ENCODE measurements around the gene ABTB2. TPM values are rescaled to one million over a fixed set of nuclear protein-coding genes. Genes with fewer than 3 reads are reported as not detected.
A peak's percentile ranks its signal among the peaks of the same experiment; 100 is the strongest.

Gene ABTB2
- polyA plus RNA-seq, 1 donor = 1.3 TPM

GRCh38 chr11:34266090-34266912 is 91.5 kb downstream of the ABTB2 start:
- Histone ChIP-seq H3K9me3 (ENCODE audit: control insufficient read depth, low read depth, low read length) (no peaks in the 10 kb centered on the region), H3K4me3 (ENCODE audit: low read length) (no peak overlapping the region), H3K27me3 (ENCODE audit: control insufficient read depth, insufficient read depth, low read length) (no peaks in the 10 kb centered on the region), H3K36me3 (ENCODE audit: control insufficient read depth, insufficient read depth, low read length) (no peaks in the 10 kb centered on the region), H3K27ac (ENCODE audit: low read length) (no peak overlapping the region), H3K4me1 (ENCODE audit: control insufficient read depth, insufficient read depth, low read length) (no peaks in the 10 kb centered on the region)
- 100% methylated on average over 1 of the region's 11 CpGs for WGBS (ENCODE audit: insufficient coverage, low lambda C conversion rate)
- peak in 1 of 2 donors; percentile 20 for DNase-seq

GRCh38 chr11:34264303-34265110 is 93.3 kb downstream of the ABTB2 start:
- H3K27ac ChIP-seq (ENCODE audit: low read length) = no peak overlapping the region

GRCh38 chr11:34263441-34264091 is 94.2 kb downstream of the ABTB2 start:
- Histone ChIP-seq H3K27me3 (ENCODE audit: control insufficient read depth, insufficient read depth, low read length) (no peaks in the 10 kb centered on the region), H3K36me3 (ENCODE audit: control insufficient read depth, insufficient read depth, low read length) (no peaks in the 10 kb centered on the region), H3K4me1 (ENCODE audit: control insufficient read depth, insufficient read depth, low read length) (no peaks in the 10 kb centered on the region), H3K27ac (ENCODE audit: low read length) (no peak overlapping the region), H3K9me3 (ENCODE audit: control insufficient read depth, low read depth, low read length) (no peaks in the 10 kb centered on the region), H3K4me3 (ENCODE audit: low read length) (no peak overlapping the region)
- no CpG with 5 or more reads among the region's 7 CpGs for whole genome bisulfite sequencing (ENCODE audit: insufficient coverage, low lambda C conversion rate)
- DNase-seq = peak in 1 of 2 donors; percentile 38

More at GRCh38 chr11:34264303-34265110, 93.3 kb downstream of the ABTB2 start:
- no peaks in the 10 kb centered on the region for H3K27me3 ChIP-seq (ENCODE audit: control insufficient read depth, insufficient read depth, low read length)
- H3K4me1 ChIP-seq (ENCODE audit: control insufficient read depth, insufficient read depth, low read length) = no peaks in the 10 kb centered on the region
- no peaks in the 10 kb centered on the region for H3K36me3 ChIP-seq (ENCODE audit: control insufficient read depth, insufficient read depth, low read length)
- DNase-seq = no peak
- no CpG with 5 or more reads among the region's 11 CpGs for WGBS (ENCODE audit: insufficient coverage, low lambda C conversion rate)
- no peaks in the 10 kb centered on the region for H3K9me3 ChIP-seq (ENCODE audit: control insufficient read depth, low read depth, low read length)
- H3K4me3 ChIP-seq (ENCODE audit: low read length) = no peak overlapping the region

- no peak for DNase-seq
- no CpG with 5 or more reads among the region's 8 CpGs for WGBS (ENCODE audit: insufficient coverage, low lambda C conversion rate)
- Histone ChIP-seq H3K36me3 (ENCODE audit: control insufficient read depth, insufficient read depth, low read length) (no peaks in the 10 kb centered on the region), H3K4me3 (ENCODE audit: low read length) (no peak overlapping the region), H3K9me3 (ENCODE audit: control insufficient read depth, low read depth, low read length) (no peaks in the 10 kb centered on the region), H3K27me3 (ENCODE audit: control insufficient read depth, insufficient read depth, low read length) (no peaks in the 10 kb centered on the region), H3K27ac (ENCODE audit: low read length) (no peak overlapping the region), H3K4me1 (ENCODE audit: control insufficient read depth, insufficient read depth, low read length) (no peaks in the 10 kb centered on the region)
Observed at GRCh38 chr11:34262531-34263081, 95.2 kb downstream of the ABTB2 start.

GRCh38 chr11:34261820-34262219 is 96.0 kb downstream of the ABTB2 start:
- Histone ChIP-seq H3K4me3 (ENCODE audit: low read length) (no peak overlapping the region), H3K36me3 (ENCODE audit: control insufficient read depth, insufficient read depth, low read length) (no peaks in the 10 kb centered on the region), H3K4me1 (ENCODE audit: control insufficient read depth, insufficient read depth, low read length) (no peaks in the 10 kb centered on the region), H3K9me3 (ENCODE audit: control insufficient read depth, low read depth, low read length) (no peaks in the 10 kb centered on the region), H3K27me3 (ENCODE audit: control insufficient read depth, insufficient read depth, low read length) (no peaks in the 10 kb centered on the region), H3K27ac (ENCODE audit: low read length) (no peak overlapping the region)
- no CpG with 5 or more reads among the region's 1 CpG for WGBS (ENCODE audit: insufficient coverage, low lambda C conversion rate)
- DNase-seq = no peak

- Histone ChIP-seq H3K27ac (ENCODE audit: low read length) (no peak overlapping the region), H3K36me3 (ENCODE audit: control insufficient read depth, insufficient read depth, low read length) (no peaks in the 10 kb centered on the region), H3K27me3 (ENCODE audit: control insufficient read depth, insufficient read depth, low read length) (no peaks in the 10 kb centered on the region), H3K9me3 (ENCODE audit: control insufficient read depth, low read depth, low read length) (no peaks in the 10 kb centered on the region), H3K4me3 (ENCODE audit: low read length) (no peak overlapping the region), H3K4me1 (ENCODE audit: control insufficient read depth, insufficient read depth, low read length) (no peaks in the 10 kb centered on the region)
- 100% methylated on average over 1 of the region's 2 CpGs for WGBS (ENCODE audit: insufficient coverage, low lambda C conversion rate)
- DNase-seq = no peak
Observed at GRCh38 chr11:34261095-34261494, 96.7 kb downstream of the ABTB2 start.

GRCh38 chr11:34260072-34260575 is 97.7 kb downstream of the ABTB2 start:
- no peaks in the 10 kb centered on the region for H3K9me3 ChIP-seq (ENCODE audit: control insufficient read depth, low read depth, low read length)
- no peak for DNase-seq
- no peaks in the 10 kb centered on the region for H3K36me3 ChIP-seq (ENCODE audit: control insufficient read depth, insufficient read depth, low read length)
- no peak overlapping the region for H3K4me3 ChIP-seq (ENCODE audit: low read length)
- 90% methylated on average over 2 of the region's 10 CpGs for WGBS (ENCODE audit: insufficient coverage, low lambda C conversion rate)
- no peaks in the 10 kb centered on the region for H3K4me1 ChIP-seq (ENCODE audit: control insufficient read depth, insufficient read depth, low read length)
- no peaks in the 10 kb centered on the region for H3K27me3 ChIP-seq (ENCODE audit: control insufficient read depth, insufficient read depth, low read length)
- H3K27ac ChIP-seq (ENCODE audit: low read length) = no peak overlapping the region

- H3K9me3 ChIP-seq (ENCODE audit: control insufficient read depth, low read depth, low read length) = no peaks in the 10 kb centered on the region
- DNase-seq = no peak
- H3K4me3 ChIP-seq (ENCODE audit: low read length) = no peak overlapping the region
- H3K4me1 ChIP-seq (ENCODE audit: control insufficient read depth, insufficient read depth, low read length) = no peaks in the 10 kb centered on the region
- H3K36me3 ChIP-seq (ENCODE audit: control insufficient read depth, insufficient read depth, low read length) = no peaks in the 10 kb centered on the region
- H3K27me3 ChIP-seq (ENCODE audit: control insufficient read depth, insufficient read depth, low read length) = no peaks in the 10 kb centered on the region
- WGBS (ENCODE audit: insufficient coverage, low lambda C conversion rate) = 48% methylated on average over 2 of the region's 3 CpGs
- no peak overlapping the region for H3K27ac ChIP-seq (ENCODE audit: low read length)
Observed at GRCh38 chr11:34259087-34259486, 98.7 kb downstream of the ABTB2 start.

- Histone ChIP-seq H3K36me3 (ENCODE audit: control insufficient read depth, insufficient read depth, low read length) (no peaks in the 10 kb centered on the region), H3K4me1 (ENCODE audit: control insufficient read depth, insufficient read depth, low read length) (no peaks in the 10 kb centered on the region), H3K27ac (ENCODE audit: low read length) (no peak overlapping the region), H3K4me3 (ENCODE audit: low read length) (no peak overlapping the region), H3K9me3 (ENCODE audit: control insufficient read depth, low read depth, low read length) (no peaks in the 10 kb centered on the region), H3K27me3 (ENCODE audit: control insufficient read depth, insufficient read depth, low read length) (no peaks in the 10 kb centered on the region)
- no CpG with 5 or more reads among the region's 6 CpGs for WGBS (ENCODE audit: insufficient coverage, low lambda C conversion rate)
- DNase-seq = no peak
Observed at GRCh38 chr11:34256626-34257025, 101.2 kb downstream of the ABTB2 start.

GRCh38 chr11:34256150-34256549 is 101.7 kb downstream of the ABTB2 start:
- Histone ChIP-seq H3K36me3 (ENCODE audit: control insufficient read depth, insufficient read depth, low read length) (no peaks in the 10 kb centered on the region), H3K4me1 (ENCODE audit: control insufficient read depth, insufficient read depth, low read length) (no peaks in the 10 kb centered on the region), H3K4me3 (ENCODE audit: low read length) (no peak overlapping the region), H3K27ac (ENCODE audit: low read length) (no peak overlapping the region), H3K27me3 (ENCODE audit: control insufficient read depth, insufficient read depth, low read length) (peaks cover 4% of the 10 kb centered on the region), H3K9me3 (ENCODE audit: control insufficient read depth, low read depth, low read length) (no peaks in the 10 kb centered on the region)
- no CpG with 5 or more reads among the region's 6 CpGs for WGBS (ENCODE audit: insufficient coverage, low lambda C conversion rate)
- no peak for DNase-seq

Data from large intestine (tissue), 3 donors.